Putamen (tissue), 1 donor: ENCODE measurements around the gene RBM6.

Experiments used
- DNase-seq: peaks from one replicate; pipeline ENCODE4 v3.0.0-alpha.2; 2016; ENCODE audit warnings: low spot score

Gene RBM6

GRCh38 chr3:50095352-50095998 lies 155.5 kb downstream of the RBM6 start:
- DNase-seq, result no peak

- no peak for DNase-seq
Measured at GRCh38 chr3:50100386-50100785, 160.4 kb downstream of the RBM6 start.

GRCh38 chr3:50100956-50101845 lies 161.3 kb downstream of the RBM6 start:
- DNase-seq, result peak; percentile 64

- no peak for DNase-seq
Measured at GRCh38 chr3:50102558-50102957, 162.6 kb downstream of the RBM6 start.

DNA sequence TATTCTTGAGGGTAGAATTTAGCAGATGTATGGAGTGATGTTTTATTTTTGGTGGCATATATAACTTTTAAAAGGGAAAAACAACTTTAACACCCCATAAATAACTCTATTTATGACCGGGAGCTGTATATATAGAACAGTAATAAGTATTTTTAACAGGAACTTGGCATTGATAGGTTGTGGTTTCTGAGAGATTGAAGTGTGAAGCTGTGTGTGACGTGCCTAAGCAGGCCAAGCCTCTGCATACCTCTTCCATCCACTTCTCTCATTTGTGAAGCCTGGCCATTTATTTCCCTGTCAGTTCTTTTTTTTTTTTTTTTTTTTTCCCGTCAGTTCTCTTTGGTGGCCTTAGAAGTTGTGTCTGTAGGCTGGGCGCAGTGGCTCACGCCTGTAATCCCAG lies 171.8 kb downstream of the RBM6 start:
- DNase-seq, result no peak

DNA sequence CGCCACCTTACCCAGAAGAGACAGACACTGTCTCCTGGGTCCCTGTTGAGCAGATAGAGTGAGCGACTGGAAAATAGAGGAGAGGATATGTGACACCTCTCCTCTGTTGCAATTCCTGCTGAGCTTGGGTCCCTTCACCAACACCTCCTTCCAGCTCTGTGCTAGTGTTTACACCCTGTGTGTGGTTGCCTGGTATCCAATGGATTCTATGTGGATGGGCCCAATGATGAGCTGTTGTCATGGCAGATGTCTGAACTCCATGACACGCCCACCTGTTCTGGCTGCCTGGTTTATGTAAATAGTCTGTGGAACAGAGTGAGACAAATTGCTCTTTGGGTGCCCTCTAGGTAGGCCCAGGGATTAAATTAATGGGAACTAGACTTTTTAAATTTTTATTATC lies 172.5 kb downstream of the RBM6 start:
- no peak for DNase-seq

GRCh38 chr3:50117120-50117519 lies 177.2 kb downstream of the RBM6 start:
- no peak for DNase-seq

DNA sequence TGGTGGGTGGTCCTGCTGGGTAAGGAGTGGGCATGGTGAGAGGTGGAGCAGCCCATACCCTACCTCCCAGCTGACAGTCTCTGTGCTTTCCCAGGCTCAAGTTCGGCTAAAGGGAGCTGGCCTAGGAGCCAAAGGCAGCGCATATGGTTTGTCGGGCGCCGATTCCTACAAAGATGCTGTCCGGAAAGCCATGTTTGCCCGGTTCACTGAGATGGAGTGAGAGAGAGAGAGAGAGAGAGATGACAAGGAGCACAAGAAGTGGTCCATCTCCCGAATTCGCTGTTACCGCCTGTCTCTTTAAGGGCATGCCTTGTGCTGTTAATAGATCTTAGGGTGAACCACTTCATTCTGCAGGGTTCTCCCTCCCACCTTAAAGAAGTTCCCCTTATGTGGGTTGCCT lies 178.3 kb downstream of the RBM6 start:
- DNase-seq, result no peak

GRCh38 chr3:50119786-50120185 lies 179.8 kb downstream of the RBM6 start:
- no peak for DNase-seq

GRCh38 chr3:50120364-50121071 lies 180.6 kb downstream of the RBM6 start:
- no peak for DNase-seq

DNA sequence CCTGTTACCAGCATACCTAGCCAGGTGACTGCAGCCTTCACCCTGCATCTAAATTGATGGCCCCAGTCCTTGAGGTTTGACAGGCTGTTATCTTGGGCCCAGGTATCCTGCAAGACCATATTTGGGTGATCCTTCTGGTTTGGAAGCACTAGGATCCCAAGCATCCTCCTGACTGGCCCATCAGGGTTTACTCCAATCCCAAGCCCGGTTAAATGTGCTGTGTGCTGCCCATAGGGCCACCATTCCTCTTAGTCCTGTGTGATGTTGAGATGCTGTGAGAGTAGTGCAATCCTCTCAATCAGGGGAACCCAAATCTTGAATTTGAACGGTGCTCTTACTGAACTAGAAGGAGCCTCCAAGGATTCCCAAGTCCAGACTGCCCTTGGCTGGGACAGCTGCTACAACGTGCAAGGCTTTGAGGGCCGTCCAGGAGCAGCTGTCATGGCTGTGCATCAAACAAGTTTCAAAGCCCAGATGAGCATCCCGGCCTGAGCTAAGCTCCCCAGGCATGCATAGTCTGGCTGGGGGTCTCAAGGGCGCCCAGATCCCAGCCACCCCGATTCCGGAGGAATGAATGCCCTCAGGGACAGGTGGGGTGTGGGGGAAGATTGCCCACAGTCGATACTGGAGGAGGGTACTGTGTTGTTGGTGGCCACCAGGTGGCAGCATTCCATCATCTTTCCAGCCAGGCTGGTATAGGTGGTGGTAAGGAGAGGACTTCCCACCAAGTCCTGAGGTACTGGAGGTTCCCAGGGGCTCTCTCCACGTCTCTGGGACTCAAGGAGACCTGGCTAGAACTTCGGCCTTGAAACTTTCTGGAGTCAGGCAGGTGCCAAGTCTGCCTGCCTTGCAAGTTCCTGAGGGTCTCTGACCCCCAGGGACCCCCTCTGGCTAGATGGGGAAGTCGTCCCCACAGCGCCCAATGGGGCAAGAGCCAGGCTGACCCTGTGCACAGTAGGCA lies 181.4 kb downstream of the RBM6 start:
- peak; percentile 41 for DNase-seq

DNA sequence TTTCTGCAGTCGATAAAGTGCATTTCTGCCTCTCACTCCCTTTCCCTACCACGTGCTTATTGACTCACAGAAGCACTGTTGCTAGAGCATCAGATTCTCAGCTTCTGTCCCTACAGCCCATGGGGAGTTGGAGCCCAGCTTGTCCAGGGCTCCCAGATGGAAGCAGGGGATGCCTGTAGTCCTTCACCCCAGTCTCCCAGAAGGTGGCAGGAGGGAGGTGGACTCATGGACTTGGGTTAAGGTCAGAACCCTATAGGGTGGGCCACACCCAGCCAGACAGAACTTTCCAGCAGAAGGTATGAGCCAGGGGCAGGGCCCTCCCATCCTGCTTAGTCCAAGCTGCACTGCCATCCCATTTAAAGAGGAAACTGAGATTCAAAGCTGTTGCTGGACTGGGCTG lies 182.1 kb downstream of the RBM6 start:
- no peak for DNase-seq

- DNase-seq, result no peak
Measured at GRCh38 chr3:50122661-50123391, 182.9 kb downstream of the RBM6 start.

- no peak for DNase-seq
Measured at GRCh38 chr3:50123394-50124051, 183.6 kb downstream of the RBM6 start.

GRCh38 chr3:50124052-50124799 lies 184.3 kb downstream of the RBM6 start:
- DNase-seq, result no peak

- no peak for DNase-seq
Measured at GRCh38 chr3:50124800-50125178, 184.8 kb downstream of the RBM6 start.

- DNase-seq, result no peak
Measured at GRCh38 chr3:50125541-50126286, 185.8 kb downstream of the RBM6 start.

- DNase-seq, result no peak
Measured at GRCh38 chr3:50126287-50127211, 186.6 kb downstream of the RBM6 start.
